Measurements from ENCODE around the gene UBAP2L.
"Not testable (repeated sequence)": the region's sequence is repeated elsewhere in the genome, so short reads cannot be mapped to it uniquely, and the experiment has no call there.

DNA sequence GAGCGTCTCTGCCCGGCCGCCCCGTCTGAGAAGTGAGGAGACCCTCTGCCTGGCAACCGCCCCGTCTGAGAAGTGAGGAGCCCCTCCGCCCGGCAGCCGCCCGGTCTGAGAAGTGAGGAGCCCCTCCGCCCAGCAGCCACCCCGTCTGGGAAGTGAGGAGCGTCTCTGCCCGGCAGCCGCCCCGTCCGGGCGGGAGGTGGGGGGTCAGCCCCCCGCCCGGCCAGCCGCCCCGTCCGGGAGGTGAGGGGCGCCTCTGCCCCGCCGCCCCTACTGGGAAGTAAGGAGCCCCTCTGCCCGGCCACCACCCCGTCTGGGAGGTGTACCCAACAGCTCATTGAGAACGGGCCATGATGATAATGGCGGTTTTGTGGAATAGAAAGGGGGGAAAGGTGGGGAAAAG is 66.8 kb downstream of the UBAP2L start:
- TF ChIP-seq, protein P1, sequence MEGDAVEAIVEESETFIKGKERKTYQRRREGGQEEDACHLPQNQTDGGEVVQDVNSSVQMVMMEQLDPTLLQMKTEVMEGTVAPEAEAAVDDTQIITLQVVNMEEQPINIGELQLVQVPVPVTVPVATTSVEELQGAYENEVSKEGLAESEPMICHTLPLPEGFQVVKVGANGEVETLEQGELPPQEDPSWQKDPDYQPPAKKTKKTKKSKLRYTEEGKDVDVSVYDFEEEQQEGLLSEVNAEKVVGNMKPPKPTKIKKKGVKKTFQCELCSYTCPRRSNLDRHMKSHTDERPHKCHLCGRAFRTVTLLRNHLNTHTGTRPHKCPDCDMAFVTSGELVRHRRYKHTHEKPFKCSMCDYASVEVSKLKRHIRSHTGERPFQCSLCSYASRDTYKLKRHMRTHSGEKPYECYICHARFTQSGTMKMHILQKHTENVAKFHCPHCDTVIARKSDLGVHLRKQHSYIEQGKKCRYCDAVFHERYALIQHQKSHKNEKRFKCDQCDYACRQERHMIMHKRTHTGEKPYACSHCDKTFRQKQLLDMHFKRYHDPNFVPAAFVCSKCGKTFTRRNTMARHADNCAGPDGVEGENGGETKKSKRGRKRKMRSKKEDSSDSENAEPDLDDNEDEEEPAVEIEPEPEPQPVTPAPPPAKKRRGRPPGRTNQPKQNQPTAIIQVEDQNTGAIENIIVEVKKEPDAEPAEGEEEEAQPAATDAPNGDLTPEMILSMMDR (optimal IDR thresholded peaks at IDR 0.05 in 1 of 3, IDR thresholded peaks at IDR 0.05 in 1 of 3, conservative IDR thresholded peaks at IDR 0.05 in 1 of 3; ENCODE audit: extremely low read depth in 1 of 3, insufficient read depth in 2 of 3, low read length in 3 of 3), result not testable (repeated sequence)
- TF ChIP-seq EZH2 (IDR thresholded peaks at IDR 0.05; ENCODE audit: low read length), result not testable (repeated sequence)

Data from keratinocyte (primary cell).